Liver (tissue), 9 donors: ENCODE data around the gene HOXB3. TPM values are rescaled to one million over a fixed set of nuclear protein-coding genes. Genes with fewer than 3 reads are reported as not detected.

ENCODE experiments used
- DNase-seq: peaks from one replicate; pipeline ENCODE4 v3.0.0-alpha.2; 2017; ENCODE audit warnings: low spot score
- H3K27ac ChIP-seq, 2 donors: one replicate each; pipeline ENCODE4 v1.7.0; 2013; ENCODE audit warnings: inconsistent platforms in 2 of 2, low read length in 2 of 2, control low read depth in 1 of 2, low read depth in 1 of 2, mild to moderate bottlenecking in 1 of 2
- H3K27me3 ChIP-seq, 4 donors: one replicate each; pipeline versions ENCODE4 v1.6.1 to v1.7.0; 2013; ENCODE audit warnings: low read length in 3 of 4, inconsistent platforms in 1 of 4, mild to moderate bottlenecking in 1 of 4, moderate library complexity in 1 of 4; ENCODE audit not compliant: control insufficient read depth in 4 of 4, insufficient read depth in 4 of 4
- H3K36me3 ChIP-seq, 4 donors: one replicate each; pipeline versions ENCODE4 v1.6.1 to v1.7.0; 2013; ENCODE audit warnings: low read length in 3 of 4, mild to moderate bottlenecking in 3 of 4, low read depth in 1 of 4, moderate library complexity in 1 of 4; ENCODE audit not compliant: control insufficient read depth in 4 of 4, insufficient read depth in 3 of 4
- H3K4me1 ChIP-seq, 4 donors: one replicate each; pipeline versions ENCODE4 v1.6.1 to v1.7.0; 2013; ENCODE audit warnings: low read length in 3 of 4, mild to moderate bottlenecking in 3 of 4, moderate library complexity in 1 of 4; ENCODE audit not compliant: control insufficient read depth in 4 of 4, insufficient read depth in 4 of 4
- H3K4me3 ChIP-seq, 3 donors: one replicate each; pipeline versions ENCODE4 v1.6.1 to v1.7.0; 2013; ENCODE audit warnings: low read length in 3 of 3, control low read depth in 1 of 3, low read depth in 1 of 3, mild to moderate bottlenecking in 1 of 3
- H3K9ac ChIP-seq, 2 donors: one replicate each; pipeline ENCODE4 v1.7.0; 2013; ENCODE audit warnings: low read length in 2 of 2, mild to moderate bottlenecking in 2 of 2, moderate library complexity in 2 of 2, control low read depth in 1 of 2, low read depth in 1 of 2
- H3K9me3 ChIP-seq, 4 donors: one replicate each; pipeline versions ENCODE4 v1.6.1 to v1.7.0; 2013; ENCODE audit warnings: low read length in 3 of 4; ENCODE audit not compliant: control insufficient read depth in 4 of 4
- CTCF ChIP-seq: fragments of 150-350 bp; IDR thresholded peaks from 2 replicates; pipeline ENCODE4 v1.5.1; 2017; ENCODE audit warnings: improper control_type of control experiment, low read depth, low read length; ENCODE audit not compliant: missing input control
- EGR1 ChIP-seq, 2 donors: IDR thresholded peaks; 2 replicates each; pipeline ENCODE4 v1.6.1; 2016 to 2018; ENCODE audit warnings: antibody characterized with exemption in 2 of 2, low read depth in 2 of 2
- FOXA1 ChIP-seq: IDR thresholded peaks from 2 replicates; pipeline ENCODE4 v1.6.1; 2016; ENCODE audit warnings: antibody characterized with exemption
- FOXA2 ChIP-seq: IDR thresholded peaks from 2 replicates; pipeline ENCODE4 v1.6.1; 2016; ENCODE audit warnings: antibody characterized with exemption
- GABPA ChIP-seq, 2 donors: IDR thresholded peaks in 1 of 2; conservative IDR thresholded peaks in 1 of 2; 2 replicates each; pipeline ENCODE4 v1.6.1; 2016; ENCODE audit warnings: antibody characterized with exemption in 2 of 2, mild to moderate bottlenecking in 1 of 2, moderate library complexity in 1 of 2
- HNF4A ChIP-seq, 2 donors: conservative IDR thresholded peaks; 2 replicates each; pipeline ENCODE4 v1.6.1; 2016; ENCODE audit warnings: antibody characterized with exemption in 2 of 2, mild to moderate bottlenecking in 2 of 2
- HNF4G ChIP-seq: IDR thresholded peaks from 2 replicates; pipeline ENCODE4 v1.6.1; 2016; ENCODE audit warnings: antibody characterized with exemption
- JUND ChIP-seq, 2 donors: IDR thresholded peaks; 2 replicates each; pipeline ENCODE4 v1.6.1; 2016; ENCODE audit warnings: antibody characterized with exemption in 2 of 2
- NR2F2 ChIP-seq: IDR thresholded peaks from 2 replicates; pipeline ENCODE4 v1.6.1; 2016; ENCODE audit warnings: antibody characterized with exemption
- RAD21 ChIP-seq, 2 donors: IDR thresholded peaks; 2 replicates each; pipeline ENCODE4 v1.6.1; 2016; ENCODE audit warnings: antibody characterized with exemption in 2 of 2, mild to moderate bottlenecking in 2 of 2
- REST ChIP-seq: IDR thresholded peaks from 2 replicates; pipeline ENCODE4 v1.6.1; 2016; ENCODE audit warnings: antibody characterized with exemption, mild to moderate bottlenecking
- RXRA ChIP-seq, 2 donors: IDR thresholded peaks; 2 replicates each; pipeline ENCODE4 v1.6.1; 2017 to 2018; ENCODE audit warnings: antibody characterized with exemption in 2 of 2, mild to moderate bottlenecking in 1 of 2
- SP1 ChIP-seq: IDR thresholded peaks from 2 replicates; pipeline ENCODE4 v1.6.1; 2018; ENCODE audit warnings: antibody characterized with exemption, mild to moderate bottlenecking
- TAF1 ChIP-seq: conservative IDR thresholded peaks from 2 replicates; pipeline ENCODE4 v1.6.1; 2016; ENCODE audit warnings: antibody characterized with exemption, mild to moderate bottlenecking
- YY1 ChIP-seq: IDR thresholded peaks from 2 replicates; pipeline ENCODE4 v1.6.1; 2016; ENCODE audit warnings: antibody characterized with exemption, mild to moderate bottlenecking
- WGBS: extraction: QIAGEN DNeasy Blood & Tissue Kit; methylation state at CpG from one replicate; pipeline ENCODE4 v1.1.7; 2013; 5-methylcytosine and 5-hydroxymethylcytosine counted together
- polyA plus RNA-seq, 2 donors: library from polyadenylated mRNA; stranded (reverse) in 1 of 2; unstranded in 1 of 2; fragments of 200-250 nt in 1 of 2; fragments of >200 nt in 1 of 2; fragmentation: Nextera tagmentation in 1 of 2; extraction: Ambion mirVana in 1 of 2; gene quantifications; one replicate each; pipeline versions ENCODE4 v1.2.1 to v1.2.3, GENCODE V29; 2013 to 2015
- total RNA-seq, 2 donors: library from RNA; depleted of rRNA; stranded (reverse); fragments of >200 nt; gene quantifications; one replicate each; pipeline ENCODE4 v1.2.3, GENCODE V29; 2014
- TF ChIP-seq, protein P1 (sequence below): IDR thresholded peaks from 2 replicates; pipeline ENCODE4 v1.6.1; 2016; ENCODE audit warnings: antibody characterized with exemption
- TF ChIP-seq, protein P2 (sequence below): IDR thresholded peaks from 2 replicates; pipeline ENCODE4 v1.6.1; 2016; ENCODE audit warnings: antibody characterized with exemption
- TF ChIP-seq, protein P3 (sequence below): IDR thresholded peaks from 2 replicates; pipeline ENCODE4 v1.6.1; 2016; ENCODE audit warnings: antibody characterized with exemption
- donor health status: healthy.
- donor health status: healthy.
- donor health status: healthy.
- donor health status: healthy.
- donor health status: healthy.

The HOXB3 gene
- total and polyA plus RNA-seq, 4 donors = 0.75 to 2.2 (median 1.2) TPM

DNA sequence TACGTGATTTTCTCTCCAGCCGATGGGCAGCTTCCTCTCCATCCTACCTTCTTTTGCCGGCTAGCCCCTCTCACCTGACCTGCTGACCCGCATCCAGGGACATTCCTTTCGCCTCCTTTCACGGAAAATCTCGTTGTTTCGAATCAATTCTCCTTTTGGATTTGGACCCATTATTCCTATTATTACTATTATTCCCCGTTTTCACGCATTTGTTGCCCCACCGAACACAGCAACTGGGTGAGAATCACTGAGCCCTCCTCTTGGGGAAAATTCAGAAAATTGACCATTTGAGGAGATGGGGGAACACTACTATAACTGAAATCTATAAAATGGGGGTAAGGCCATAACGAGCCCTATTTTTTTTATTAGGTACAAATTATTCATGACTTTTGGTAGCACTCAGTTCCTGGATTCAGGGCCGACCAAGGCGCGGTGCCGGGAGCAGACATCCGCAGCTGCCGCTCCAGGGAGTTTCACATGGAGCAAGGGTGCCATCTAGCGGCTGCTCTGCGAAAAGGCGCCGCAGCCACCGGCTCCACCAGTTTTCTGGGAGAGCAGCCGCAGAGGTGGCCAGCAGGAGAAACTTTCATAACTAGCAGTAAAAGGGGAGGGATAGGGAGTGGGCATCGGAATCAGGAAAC lies 28.3 kb upstream of the HOXB3 start:
- H3K27ac ChIP-seq = no peak overlapping the region
- no peaks in the 10 kb centered on the region for H3K9me3 ChIP-seq
- no peak overlapping the region for H3K9ac ChIP-seq
- no peak overlapping the region for H3K4me3 ChIP-seq
- TF ChIP-seq CTCF (peak; percentile 97), YY1 (no peak), RAD21 (IDR thresholded peaks at IDR 0.05) (peak; percentile 95 to 96), REST (no peak)
- peaks cover 11 to 45% (median 38%) of the 10 kb centered on the region in 4 donors for H3K27me3 ChIP-seq
- peak; percentile 90 for DNase-seq
- no peaks in the 10 kb centered on the region for H3K36me3 ChIP-seq
- peaks cover 0 to 10% (median 2%) of the 10 kb centered on the region in 4 donors for H3K4me1 ChIP-seq
- WGBS = 2% methylated on average over 25 of the region's 25 CpGs

DNA sequence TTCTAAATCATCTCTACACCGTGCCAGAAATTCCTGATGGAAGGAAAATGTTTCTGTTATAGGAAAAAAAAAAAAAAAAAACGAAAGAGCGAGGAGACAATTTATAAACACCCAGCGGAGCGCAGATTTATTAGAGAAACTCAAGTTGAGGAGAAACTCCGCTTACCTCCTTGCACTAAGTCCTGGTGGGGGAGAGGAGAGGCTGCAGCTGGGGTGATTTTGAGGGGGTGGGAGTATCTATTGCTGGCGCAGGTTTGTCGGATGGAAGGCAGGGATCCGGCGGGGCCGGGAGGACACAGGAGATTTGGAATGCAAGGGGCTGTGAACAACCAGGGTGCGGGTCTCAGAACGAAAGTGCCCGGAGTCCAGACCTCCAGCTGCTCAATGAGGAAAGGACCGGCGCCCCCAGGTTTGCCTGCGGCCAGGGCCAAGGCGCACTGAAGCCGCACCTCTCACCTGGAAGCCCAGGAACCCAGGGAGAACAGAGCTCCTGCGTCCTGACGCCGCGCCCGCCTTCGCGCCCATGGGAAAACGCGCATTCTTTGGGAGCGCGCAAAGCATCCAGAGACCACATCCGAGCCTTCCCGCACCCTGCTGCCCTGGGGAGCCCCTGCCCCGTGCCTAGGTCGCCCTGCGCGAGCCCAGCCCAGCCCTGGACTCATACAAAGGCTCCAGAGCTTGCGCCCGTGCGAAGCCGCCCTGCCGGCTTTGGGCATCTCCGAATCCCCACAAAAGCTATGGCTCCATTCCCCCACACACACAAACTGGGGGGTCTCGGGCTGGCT lies 27.6 kb upstream of the HOXB3 start:
- no peak overlapping the region for H3K4me3 ChIP-seq
- H3K9me3 ChIP-seq = no peaks in the 10 kb centered on the region
- H3K9ac ChIP-seq = no peak overlapping the region
- 8% methylated on average over 43 of the region's 43 CpGs for WGBS
- no peak for DNase-seq
- H3K27me3 ChIP-seq = peaks cover 11 to 45% (median 32%) of the 10 kb centered on the region in 4 donors
- H3K27ac ChIP-seq = no peak overlapping the region
- H3K4me1 ChIP-seq = peaks cover 0 to 16% (median 4%) of the 10 kb centered on the region in 4 donors
- H3K36me3 ChIP-seq = no peaks in the 10 kb centered on the region
- TF ChIP-seq, protein P1, sequence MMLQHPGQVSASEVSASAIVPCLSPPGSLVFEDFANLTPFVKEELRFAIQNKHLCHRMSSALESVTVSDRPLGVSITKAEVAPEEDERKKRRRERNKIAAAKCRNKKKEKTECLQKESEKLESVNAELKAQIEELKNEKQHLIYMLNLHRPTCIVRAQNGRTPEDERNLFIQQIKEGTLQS = no peak
- TF ChIP-seq RAD21 (IDR thresholded peaks at IDR 0.05) (no peak), FOXA1 (no peak), HNF4A (conservative IDR thresholded peaks at IDR 0.05) (no peak), FOXA2 (no peak), JUND (IDR thresholded peaks at IDR 0.05) (no peak), GABPA (IDR thresholded peaks at IDR 0.05 in 1 of 2, conservative IDR thresholded peaks at IDR 0.05 in 1 of 2) (no peak), REST (no peak), EGR1 (IDR thresholded peaks at IDR 0.05; ENCODE audit: low read depth in 2 of 2) (no peak), RXRA (IDR thresholded peaks at IDR 0.05) (no peak), NR2F2 (no peak), HNF4G (no peak), TAF1 (no peak), YY1 (no peak), SP1 (no peak)
- TF ChIP-seq, protein P2, sequence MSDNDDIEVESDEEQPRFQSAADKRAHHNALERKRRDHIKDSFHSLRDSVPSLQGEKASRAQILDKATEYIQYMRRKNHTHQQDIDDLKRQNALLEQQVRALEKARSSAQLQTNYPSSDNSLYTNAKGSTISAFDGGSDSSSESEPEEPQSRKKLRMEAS = no peak
- TF ChIP-seq, protein P3, sequence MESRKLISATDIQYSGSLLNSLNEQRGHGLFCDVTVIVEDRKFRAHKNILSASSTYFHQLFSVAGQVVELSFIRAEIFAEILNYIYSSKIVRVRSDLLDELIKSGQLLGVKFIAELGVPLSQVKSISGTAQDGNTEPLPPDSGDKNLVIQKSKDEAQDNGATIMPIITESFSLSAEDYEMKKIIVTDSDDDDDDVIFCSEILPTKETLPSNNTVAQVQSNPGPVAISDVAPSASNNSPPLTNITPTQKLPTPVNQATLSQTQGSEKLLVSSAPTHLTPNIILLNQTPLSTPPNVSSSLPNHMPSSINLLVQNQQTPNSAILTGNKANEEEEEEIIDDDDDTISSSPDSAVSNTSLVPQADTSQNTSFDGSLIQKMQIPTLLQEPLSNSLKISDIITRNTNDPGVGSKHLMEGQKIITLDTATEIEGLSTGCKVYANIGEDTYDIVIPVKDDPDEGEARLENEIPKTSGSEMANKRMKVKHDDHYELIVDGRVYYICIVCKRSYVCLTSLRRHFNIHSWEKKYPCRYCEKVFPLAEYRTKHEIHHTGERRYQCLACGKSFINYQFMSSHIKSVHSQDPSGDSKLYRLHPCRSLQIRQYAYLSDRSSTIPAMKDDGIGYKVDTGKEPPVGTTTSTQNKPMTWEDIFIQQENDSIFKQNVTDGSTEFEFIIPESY = no peak
